HG03460 (cell line): Measurements from ENCODE around the gene RPL3.
"Not testable (repeated sequence)": the region's sequence is repeated elsewhere in the genome, so short reads cannot be mapped to it uniquely, and the experiment has no call there.

Experiments used
- ATAC-seq: cut with Tn5 transposase; IDR thresholded peaks from one replicate; pipeline ENCODE4 v1.9.1; 2021; ENCODE audit not compliant: unreplicated experiment

Gene RPL3

DNA sequence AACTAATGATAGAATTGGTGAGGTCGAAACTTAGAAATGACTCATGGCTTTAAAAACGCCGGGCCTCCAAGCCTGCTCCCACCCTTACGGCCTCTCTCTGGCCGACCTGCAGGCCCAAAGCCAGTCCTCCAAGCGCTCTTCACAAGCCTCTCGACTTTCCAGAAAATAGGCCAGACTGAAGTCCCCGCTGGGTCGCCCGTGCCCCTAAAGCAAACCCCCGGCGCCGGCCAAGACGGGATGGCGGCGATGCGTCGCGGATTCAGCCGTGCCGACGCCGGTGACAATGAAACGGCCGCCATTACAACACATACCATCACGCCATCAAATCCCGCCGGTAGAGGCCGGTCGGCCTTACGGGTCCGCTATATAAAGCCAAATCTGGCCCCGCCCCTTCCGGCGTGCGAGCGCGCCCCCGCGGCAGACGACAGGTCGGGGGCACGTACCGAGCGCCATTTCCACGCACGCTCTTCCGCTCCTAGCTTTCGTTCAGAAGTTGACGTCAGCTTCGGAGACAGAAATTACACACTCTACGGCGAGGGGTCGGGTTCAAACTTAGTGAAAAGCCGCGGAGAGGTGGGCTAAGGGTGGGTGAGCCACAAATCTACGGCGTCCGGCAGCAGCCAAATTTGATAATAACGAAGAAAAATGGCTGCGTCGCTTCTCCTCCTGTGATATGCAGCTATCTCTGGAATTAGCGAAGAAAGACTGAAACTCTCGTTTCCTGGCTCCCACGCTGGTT lies at the start of gene RPL3:
Gene RPL3 (minus strand): TSS at position 340 of the 739 bp plus-strand sequence. CDS start 26 bp downstream, at position 314.
- ATAC-seq: peak; percentile 67

DNA sequence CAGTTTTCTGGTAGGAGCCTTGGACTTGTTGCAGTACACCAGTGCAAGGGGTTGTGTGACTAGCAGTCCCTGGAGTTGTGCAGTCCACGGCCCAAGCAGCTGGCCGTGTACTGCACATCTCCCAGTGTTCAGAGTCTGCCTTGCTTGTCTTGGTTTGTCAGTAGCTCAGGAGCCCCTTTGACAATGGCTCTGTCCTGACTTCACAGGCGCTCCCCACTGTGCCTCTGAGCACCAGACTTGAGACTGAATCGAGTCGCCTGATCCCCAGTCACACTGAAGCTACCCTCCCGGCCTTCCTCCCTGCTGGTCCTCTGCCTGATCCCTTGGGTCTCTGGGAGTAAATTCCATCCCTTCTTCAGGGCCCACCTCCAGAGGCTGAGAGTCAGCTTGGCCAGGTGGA lies 49.8 kb upstream of the RPL3 start:
- no peak for ATAC-seq

DNA sequence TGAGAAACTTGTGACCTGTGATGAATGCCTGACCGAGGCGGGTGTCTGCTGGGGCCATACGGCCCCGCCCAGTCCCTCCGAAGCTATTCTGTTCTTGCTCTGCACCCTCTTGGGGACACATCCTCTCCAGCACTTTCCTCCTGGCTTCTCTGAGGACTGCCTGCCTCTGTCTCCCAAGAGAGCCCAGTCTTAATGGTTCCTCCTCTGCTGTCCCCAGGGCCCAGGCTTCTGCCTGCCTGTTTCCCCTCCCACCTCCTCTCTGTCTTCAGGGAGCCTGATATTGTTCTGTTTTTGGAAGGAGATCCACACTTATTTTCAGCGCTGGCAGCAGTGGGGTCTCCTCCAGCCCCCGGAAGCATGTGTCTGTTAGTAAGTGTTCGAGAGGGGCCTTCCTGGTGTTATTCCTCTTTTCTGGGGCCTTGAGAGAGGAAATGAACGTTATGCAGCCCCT lies 49.1 kb upstream of the RPL3 start:
- ATAC-seq: no peak

DNA sequence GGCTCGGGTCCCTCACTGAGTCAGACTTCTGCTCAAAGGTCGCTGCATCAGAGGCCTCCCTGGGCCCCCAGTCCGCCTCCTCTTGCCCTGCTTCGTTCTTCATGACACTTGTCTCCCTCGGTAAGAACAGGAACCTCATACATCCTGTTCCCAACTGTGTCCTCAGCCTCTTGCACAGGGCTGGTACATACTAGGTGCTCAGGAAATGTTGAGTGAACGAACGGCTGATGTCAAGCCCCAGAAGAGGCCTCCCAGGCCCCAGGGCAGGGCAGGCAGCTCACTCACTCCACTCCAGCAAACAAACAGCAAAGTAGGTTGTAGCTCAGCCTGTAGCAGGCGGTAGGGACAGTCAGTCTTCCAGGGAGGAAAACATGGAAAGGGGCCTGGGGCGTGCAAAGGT lies 47.6 kb upstream of the RPL3 start:
- ATAC-seq: no peak

DNA sequence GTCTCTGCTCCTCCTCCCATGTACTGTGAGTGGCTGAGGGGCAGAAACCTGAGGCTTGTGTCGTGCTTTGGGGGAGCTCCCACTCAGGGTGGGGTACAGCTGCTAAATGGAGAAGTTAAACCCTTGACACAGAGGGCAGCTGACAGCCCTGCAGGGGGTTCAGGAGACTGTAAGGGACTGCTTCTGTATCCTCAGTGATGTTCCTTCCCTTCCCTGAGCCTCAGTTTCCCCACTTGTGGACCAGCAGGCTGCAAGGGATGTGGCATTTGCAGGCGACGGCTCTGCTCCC lies 46.0 kb upstream of the RPL3 start:
- ATAC-seq: no peak

DNA sequence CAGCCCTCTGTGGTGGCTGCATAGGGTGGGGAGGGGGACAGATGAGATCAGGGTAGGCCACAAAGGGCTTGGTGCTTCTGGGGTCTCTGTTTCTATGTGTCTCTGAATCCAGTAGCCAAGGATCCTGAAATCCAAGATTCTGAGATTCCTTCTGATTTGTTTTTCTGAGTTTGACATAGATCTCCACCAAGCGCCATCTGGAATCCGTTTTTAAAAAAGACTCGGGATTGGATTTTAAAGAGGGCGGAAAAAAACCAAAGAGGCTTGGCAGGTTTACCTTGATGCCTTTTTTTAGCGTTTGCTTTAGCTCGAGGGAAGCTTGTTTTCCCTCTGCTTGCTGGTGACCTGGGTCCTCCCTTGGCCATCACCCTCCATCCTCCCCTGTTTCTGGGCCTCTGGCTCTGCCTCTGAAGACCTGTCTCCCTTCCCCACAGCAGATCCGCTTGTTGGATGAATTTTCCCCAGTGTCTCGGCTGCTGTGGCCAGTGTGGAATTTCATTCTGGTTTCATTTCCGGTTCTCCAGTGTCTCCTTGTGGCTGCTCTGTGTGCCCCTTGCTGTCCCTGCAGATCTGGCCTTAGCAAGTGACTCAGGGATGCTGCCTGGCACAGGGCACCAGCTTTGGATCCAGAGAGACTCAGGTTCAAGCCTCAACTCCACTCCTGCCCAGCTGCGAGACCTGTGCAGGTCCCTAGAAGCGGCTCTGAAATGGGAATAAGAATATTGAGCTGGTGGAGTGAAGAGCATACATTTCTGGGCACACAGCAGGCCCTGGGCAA lies 45.5 kb upstream of the RPL3 start:
- no peak for ATAC-seq

DNA sequence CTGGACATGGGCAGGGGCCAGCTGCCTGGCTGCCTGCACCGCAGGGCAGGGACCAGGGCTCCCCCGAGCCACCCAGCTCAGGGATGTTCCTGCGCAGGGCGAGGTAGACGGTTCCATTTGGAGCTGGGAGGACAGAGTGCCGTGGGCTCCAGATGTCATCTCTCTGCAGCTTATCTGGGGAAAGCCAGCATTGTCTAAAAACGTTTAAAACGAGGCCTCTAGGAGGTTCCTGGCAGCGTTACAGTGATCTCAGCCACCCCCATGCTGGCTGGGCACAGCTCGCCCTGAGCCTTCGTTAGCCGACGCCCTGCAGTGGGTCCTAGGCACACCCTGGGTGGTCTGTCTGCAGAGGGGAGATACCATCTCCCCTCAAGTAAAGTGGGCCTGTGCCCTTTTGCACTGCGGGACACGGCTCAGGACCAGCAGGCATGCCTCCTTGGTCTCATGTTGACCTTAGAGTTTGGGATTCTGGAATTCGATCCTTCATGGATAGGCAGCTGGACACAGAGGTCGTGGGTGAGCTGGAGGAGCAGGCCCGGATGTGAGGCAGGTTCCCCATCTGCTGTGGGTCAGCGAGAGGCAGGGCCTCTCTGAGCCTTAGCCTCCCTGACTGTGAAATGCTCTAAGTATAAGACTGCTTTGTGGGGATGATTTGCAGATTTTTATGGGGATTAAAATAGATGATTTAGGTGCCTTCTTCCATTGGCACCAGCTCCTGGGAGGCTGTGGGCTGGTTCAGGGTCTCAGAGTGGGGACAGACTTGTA lies 44.5 kb upstream of the RPL3 start:
- ATAC-seq: no peak

DNA sequence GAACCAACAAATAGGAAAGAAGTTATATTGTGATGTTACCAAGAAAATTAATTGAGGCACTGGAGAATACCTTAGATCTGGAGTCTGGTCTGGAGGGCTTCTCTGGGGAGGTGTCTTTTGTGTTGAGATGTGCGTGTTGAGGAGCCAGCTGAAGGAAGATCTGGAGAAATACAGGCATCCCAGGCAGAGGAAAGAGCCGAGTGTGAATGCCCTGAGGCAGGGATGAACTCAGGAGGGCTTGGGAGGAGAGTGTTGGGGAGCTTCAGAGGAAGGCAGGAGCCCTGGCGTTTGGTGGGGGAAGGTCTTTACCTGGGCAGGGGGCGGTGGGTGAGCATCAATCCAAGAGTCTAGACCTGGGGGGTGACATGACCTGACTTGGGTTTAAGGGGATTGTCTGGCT lies 43.5 kb upstream of the RPL3 start:
- ATAC-seq: no peak

DNA sequence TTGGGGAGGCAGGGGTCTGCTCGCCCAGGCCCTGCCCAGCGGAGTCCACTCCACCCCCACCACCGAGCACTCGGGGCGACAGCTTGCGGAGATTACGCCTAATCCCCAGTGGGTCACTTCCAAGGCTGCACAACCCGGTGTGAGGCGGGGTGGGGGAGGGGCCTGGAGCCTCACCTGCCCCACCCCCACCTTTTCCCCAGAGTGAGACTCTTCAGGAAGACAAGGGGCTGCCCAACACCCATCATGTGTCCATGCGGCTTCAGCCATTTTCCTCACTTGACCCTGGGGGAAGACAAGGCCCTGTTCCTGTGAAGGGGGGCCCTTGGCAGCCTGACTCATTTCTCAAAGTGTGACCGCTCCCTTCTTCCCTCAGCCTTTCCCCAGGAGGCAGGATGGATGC lies 42.8 kb upstream of the RPL3 start:
- no peak for ATAC-seq

DNA sequence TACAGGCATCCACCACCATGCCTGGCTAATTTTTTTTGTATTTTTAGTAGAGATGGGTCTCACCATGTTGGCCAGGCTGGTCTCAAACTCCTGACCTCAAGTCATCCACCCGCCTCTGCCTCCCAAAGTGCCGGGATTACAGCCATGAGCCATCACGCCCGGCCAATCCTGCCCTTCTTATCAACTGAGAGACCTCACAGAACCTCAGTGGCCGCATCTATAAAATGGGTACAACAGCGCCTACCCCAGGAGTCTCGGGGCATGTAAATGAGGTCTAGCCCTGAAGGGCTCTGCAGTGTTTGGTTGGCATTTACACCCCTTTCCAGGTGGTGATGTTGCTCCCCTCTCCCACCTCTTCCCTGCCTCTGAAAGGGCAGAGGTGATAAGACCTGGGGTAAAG lies 42.1 kb upstream of the RPL3 start:
- no peak for ATAC-seq

DNA sequence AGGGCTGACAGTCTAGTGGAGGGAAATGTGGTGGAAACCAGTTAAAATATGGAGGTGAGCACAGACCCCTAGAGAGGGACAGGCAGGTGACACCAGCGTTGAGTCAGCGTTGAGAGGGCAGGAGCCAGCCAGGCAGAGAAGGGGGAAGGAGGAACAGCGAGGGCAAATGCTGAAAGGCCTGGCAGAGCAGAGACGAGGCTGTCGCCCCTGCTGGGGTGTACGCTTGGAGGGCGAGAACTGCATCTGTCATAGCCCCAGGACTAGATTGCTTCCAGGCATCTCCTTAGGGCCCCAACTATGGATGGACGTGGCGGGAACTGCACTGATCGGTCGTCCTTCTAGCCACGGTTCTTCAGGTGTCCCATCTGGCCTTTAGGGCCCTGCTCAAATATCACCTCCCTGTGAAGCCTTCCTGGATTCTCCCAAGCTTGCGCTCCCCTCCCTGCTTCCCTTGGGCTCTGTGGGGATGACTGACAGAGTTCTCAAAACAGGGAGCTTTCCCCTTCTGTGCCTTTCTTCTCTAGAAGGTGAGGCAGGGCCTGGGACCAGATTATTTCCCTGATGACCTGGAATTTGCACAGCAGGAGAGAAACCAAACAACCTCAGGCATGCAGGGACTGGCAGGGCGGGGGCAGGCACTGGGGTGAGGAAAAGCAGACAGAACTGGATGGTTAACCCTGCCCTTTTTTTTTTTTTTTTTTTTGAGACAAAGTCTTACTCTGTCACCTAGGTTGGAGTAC lies 41.4 kb upstream of the RPL3 start:
- no peak for ATAC-seq

DNA sequence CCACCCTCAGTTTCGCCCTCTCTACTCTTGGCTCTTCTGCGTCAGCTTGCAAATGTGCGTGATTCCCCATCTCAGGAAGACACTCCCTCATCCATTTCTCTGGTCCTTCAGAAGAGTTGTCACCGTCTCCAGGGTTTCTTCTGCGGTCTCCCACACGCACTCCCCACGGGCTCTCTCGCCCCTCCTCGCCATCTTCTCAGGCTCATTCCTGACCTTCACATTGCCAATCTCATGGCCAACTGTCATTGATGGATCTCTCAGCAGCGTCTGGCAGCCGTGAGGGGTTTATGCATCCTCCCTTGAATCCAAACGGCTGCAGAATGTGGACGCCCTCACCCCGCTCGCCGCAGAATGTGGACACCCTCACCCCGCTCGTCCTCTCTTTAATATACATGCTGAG lies 40.8 kb upstream of the RPL3 start:
- no peak for ATAC-seq

DNA sequence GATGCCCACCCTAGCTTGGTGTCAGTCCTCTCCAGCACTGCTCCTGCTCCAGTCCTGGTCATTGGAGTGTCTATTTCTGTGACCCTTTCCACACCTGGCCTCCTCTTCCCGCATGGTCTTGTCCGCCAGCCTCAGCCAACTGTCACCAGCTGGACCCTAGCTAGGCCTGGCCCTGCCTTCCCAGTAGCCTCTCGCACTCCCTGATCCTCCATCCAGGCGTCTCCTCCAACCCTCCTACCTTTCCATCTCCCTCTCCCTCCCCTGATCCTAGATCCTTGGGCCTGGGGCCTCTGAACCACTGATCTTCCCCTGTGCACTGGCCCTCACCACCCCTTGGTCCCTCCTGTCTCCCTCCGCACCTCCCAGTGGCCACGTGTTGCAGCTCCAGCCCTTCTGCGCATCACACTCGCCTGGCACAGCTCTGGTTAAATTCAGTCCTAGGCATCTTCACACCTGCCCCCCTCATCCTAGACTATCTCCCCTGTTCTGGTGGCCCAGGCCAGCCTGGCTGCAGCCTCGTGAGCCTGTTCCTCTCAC lies 40.3 kb upstream of the RPL3 start:
- ATAC-seq: no peak

DNA sequence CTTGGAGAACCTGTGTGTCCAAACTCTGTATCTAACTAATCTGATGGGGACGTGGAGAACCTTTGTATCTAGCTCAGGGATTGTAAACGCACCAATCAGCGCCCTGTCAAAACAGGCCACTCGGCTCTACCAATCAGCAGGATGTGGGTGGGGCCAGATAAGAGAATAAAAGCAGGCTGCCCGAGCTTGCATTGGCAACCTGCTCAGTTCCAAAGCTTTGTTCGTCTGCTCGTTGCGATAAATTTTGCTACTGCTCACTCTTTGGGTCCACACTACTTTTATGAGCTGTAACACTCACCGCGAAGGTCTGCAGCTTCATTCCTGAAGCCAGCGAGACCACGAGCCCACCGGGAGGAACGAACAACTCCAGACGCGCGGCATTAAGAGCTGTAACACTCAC lies 38.8 kb upstream of the RPL3 start:
- not testable (repeated sequence) for ATAC-seq

DNA sequence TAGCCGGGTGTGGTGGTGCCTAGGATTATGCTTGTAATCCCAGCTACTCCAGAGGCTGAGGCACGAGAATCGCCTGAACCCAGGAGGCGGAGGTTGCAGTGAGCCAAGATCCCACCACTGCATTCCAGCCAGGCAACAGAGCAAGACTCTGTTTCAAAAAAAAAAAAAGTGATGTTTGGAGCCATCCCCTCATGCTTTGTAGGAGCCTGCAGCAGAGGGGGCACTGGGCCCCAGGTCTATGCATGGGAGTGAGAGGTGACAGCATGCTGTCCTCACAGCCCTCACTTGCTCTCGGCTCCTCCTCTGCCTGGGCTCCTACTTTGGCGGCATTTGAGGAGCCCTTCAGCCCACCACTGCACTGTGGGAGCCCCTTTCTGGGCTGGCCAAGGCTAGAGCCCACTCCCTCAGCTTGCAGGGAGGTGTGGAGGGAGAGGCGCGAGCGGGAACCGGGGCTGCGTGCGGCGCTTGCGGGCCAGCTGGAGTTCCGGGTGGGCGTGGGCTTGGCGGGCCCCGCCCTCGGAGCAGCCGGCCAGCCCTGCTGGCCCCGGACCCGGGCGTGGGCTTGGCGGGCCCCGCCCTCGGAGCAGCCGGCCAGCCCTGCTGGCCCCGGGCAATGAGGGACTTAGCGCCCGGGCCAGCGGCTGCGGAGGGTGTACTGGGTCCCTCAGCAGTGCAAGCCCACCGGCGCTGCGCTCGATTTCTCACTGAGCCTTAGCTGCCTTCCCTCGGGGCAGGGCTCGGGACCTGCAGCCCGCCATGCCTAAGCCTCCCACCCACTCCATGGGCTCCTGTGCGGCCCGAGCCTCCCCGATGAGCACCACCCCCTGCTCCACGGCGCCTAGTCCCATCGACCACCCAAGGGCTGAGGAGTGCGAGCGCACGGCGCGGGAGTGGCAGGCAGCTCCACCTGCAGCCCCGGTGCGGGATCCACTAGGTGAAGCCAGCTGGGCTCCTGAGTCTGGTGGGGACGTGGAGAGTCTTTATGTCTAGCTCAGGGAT lies 38.0 kb upstream of the RPL3 start:
- not testable (repeated sequence) for ATAC-seq

DNA sequence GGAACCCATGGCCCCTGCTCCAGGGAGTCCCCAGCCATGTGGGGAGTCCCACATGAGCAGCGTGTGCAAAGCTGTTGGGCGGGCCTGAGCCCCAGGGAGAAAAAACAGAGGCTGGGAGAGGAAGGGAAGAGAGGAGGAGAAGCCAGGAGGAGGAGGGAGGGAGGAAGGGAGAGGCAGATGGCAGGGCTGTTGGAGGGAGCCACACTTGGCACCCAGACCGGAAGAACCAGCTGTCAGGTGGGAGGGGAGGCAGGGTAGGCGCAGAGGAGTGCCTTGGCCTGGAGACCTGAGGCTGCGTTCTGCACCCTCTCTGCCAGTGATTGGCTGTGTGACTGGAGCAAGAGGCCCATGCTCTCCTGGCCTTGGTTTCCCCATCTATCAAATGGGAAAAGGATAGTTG lies 37.0 kb upstream of the RPL3 start:
- no peak for ATAC-seq

DNA sequence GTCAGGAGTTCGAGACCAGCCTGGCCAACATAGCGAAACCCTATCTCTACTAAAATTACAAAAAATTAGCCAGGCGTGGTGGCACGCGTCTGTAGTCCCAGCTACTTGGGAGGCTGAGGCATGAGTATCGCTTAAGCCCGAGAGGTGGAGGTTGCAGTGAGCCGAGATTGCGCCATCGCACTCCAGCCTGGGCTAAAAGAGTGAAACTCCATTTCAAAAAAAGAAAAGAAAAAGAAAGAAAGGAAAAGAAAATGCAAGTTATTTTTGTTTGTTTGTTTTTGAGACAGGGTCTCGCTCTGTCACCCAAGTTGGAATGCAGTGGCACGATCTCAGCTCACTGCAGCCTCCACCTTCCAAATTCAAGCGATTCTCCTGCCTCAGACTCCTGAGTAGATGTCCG lies 36.4 kb upstream of the RPL3 start:
- not testable (repeated sequence) for ATAC-seq

DNA sequence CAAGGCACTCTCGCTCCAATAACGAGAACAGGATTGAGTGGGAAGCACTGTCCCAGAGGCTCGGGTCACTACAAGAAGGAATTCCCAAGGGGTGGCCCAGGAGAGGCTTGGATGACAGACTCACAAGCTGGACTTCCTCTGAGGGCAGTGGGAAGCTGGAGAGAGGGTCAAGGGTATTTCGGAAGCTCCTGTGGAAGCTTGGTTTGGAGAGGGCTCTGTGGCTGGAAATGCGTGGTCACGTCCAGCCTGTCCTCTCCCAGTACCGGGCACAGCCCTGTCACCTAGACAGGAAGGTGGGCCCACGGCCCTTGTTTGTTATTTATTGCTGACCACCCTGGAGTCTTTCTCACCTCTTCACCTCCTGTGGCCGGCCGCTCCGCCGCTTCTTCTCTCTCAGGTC lies 35.7 kb upstream of the RPL3 start:
- ATAC-seq: no peak

DNA sequence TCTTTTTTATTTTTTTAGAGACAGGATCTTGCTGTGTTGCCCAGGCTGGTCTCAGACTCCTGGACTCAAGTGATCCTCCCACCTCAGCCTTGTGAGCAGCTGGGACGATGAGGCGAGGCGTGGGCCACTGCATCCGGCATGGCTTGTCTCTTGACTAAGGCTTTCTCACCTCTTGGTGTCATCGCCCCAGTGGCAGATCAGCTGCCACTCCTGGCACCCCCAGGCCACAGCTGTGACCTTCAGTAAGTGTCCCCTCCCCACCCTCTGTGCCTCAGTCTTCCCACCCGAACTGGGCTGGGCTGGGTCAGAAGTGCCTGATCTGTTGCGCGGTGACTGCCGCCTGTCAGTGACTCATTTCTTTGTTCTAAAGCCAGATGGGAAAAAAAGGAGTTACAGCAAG lies 33.9 kb upstream of the RPL3 start:
- ATAC-seq: no peak
